Renal cortical epithelial cell (primary cell): Measurements from ENCODE around the gene DISP2. TPM values are rescaled to one million over a fixed set of nuclear protein-coding genes. Genes with fewer than 3 reads are reported as not detected.
A peak's percentile ranks its signal among the peaks of the same experiment; 100 is the strongest.

ENCODE experiments used
- DNase-seq: peaks from one replicate; pipeline ENCODE4 v3.0.0-alpha.2; 2011; ENCODE audit warnings: low read depth
- total RNA-seq: library from RNA; depleted of rRNA; stranded (reverse); fragments of >200 nt; gene quantifications from 2 replicates; pipeline ENCODE4 v1.2.3, GENCODE V29; 2014

Gene DISP2
- total RNA-seq, 1 donor from 2014 or later, result 0.25 TPM

GRCh38 chr15:40328751-40329150 is 29.3 kb upstream of the DISP2 start:
- no peak for DNase-seq

DNA sequence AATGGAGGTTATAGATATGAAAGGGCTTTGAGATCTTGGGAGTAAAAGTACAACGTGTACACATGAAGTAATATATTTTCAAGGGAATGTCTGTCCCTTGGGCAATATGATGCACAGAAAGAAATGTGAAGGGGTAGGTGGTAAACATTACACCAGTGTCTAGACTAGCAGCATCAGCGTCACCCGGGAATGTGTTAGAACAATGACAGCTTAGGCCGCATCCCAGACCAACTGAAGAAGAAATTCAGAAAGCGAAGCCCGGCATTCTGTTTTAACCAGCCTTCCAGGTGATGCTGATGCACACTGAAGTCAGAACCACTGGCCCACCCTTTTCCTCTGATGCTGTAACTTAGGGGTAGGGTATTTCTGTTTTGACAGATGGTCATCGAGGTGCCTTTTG is 28.2 kb upstream of the DISP2 start:
- DNase-seq, result no peak

DNA sequence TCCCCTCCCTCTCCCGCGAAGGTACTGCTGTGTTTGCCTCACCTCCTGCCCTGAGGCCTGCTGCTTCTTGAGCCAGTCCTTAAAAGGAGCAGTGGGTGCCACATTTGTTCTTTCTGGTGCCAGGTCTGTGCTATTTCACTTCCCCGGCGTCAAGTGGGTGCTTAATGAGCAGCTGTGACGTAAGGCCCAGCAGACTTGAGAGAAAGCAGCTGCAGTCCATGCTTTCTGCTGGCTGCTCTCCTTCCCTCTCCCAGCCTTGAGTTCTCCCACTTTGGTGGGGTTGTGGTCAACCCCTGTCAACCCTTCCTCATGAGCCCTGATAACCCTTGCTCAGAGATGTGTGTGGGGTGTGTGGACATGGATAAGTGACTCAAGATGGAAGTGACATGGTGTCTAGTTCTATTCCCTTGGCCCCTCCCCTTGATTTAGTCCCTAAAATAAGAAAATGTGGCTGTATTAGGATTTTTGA is 27.6 kb upstream of the DISP2 start:
- no peak for DNase-seq

DNA sequence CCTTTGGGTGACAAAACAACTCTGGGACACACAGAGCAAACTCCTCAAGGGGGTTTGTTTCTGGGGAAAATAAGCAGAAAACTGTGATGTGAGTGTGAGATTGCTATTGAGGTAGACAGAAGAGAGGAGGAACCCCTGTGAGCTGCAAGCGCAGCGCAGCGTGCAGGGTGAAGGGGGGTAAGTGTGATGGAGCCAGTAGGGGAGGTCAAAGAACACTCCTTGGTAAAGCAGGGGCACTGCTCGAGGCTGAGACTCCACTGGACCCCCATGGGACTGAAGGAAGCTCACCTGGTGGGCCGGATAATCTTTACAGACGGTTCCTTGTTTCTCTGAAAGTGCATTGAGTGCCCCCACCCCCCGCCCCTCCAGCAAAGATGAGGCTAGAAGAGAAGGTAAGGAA is 27.0 kb upstream of the DISP2 start:
- DNase-seq, result no peak

GRCh38 chr15:40331637-40332036 is 26.4 kb upstream of the DISP2 start:
- DNase-seq, result no peak

GRCh38 chr15:40332113-40332781 is 25.8 kb upstream of the DISP2 start:
- no peak for DNase-seq

- DNase-seq, result no peak
These were observed 24.0 kb upstream of the DISP2 start for GRCh38 chr15:40333922-40334492.

DNA sequence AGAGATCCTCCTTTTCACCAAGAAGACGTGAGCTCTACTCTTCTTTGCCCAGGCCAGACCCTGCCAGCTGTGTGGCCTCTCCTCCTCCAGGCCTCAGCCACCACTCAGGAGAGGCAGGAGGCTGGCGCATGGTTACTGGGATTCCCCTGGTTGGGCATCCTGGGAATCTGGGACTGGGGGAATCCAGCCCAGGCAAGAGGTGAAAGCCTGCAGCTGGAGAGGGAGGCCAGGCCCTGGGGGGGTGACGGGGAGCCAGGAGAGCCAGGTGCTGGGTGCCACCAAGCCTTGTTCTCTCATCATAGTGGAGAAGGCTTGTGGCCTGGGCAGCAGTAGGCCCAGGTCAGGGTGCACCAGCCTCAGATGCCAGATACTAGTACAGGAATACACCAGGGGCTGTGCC is 23.5 kb upstream of the DISP2 start:
- DNase-seq, result no peak

DNA sequence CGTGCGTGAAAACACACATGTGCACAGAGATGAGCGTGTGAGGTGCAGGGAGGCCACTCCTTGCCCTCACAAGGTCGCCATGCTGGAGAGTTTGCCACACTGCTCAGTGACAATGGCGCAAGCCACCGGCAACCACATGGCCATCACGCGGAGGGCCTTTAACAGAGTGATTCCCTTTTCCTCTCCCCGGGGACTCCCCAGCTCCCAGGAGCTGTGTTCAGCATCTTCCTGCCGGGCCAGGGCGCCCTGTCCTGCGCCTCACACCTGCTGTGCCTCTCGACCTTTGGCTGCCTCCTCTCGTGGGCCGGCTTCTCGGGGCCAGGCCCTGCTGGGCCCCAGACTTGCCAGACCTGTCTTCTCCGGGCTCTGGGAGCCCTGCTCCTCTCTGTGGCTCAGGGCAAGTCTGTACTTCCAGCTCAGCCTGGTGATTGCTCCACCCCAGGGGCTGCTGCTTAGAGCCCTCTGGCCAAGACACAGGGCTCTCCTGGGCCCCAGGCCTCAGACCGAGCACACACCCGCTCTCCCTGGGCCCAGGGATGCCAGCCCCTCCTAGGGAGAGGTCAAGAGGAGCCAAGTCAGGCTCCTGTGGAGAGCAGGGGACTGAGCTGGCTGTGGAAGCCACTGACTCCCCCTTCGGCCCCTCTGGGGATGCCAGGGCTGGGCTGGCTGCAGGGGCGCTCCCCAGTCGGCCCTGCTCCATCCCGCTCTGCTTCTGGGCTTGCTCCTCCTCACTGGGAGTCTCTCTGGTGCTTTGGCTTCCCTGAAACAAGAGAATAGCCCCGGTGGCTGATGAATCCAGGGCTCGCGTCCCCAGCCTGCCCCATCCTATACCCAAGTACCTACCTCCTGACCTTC is 22.9 kb upstream of the DISP2 start:
- DNase-seq, result no peak

- no peak for DNase-seq
These were observed 21.9 kb upstream of the DISP2 start for GRCh38 chr15:40335938-40336743.

DNA sequence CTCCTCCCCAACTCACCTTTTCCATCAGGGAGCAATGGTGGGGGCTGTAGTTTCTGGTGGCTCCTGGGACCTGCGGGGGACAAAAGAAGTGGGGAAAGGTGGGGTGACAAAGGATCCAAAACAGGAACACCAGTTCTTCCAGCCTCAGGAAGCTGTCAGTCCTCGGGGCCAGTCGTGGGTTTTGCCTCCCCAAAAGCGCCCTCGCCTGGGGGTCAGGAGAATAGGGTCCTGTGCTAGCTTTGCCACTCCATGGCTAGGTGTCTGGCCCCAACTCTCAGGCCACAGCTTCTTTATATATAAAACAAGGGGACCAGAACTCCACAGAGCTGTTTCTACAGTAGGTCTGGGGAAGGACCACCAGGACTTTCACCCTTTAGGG is 21.3 kb upstream of the DISP2 start:
- DNase-seq, result no peak

- no peak for DNase-seq
These were observed 20.4 kb upstream of the DISP2 start for GRCh38 chr15:40337597-40337996.

GRCh38 chr15:40338041-40338657 is 19.9 kb upstream of the DISP2 start:
- peak; percentile 33 for DNase-seq

GRCh38 chr15:40338921-40339620 is 18.9 kb upstream of the DISP2 start:
- peak; percentile 85 for DNase-seq

DNA sequence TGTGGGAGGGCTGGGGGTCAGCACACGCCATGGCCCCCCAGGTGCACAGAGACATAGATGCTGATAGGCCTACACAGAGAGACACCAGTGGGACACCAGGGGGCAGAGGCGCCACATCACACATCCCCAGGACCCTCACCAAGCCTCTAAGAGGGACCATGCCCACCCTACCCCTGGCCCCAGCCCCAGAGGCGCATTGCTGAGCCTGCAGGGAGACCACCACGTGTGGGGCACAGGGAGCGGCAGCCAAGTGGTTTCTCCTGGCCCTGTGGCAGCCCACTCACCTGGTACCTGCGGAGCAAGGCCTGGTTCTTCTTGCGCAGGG is 18.4 kb upstream of the DISP2 start:
- DNase-seq, result no peak

- DNase-seq, result no peak
These were observed 17.8 kb upstream of the DISP2 start for GRCh38 chr15:40340038-40340739.

- DNase-seq, result peak; percentile 76
These were observed 17.1 kb upstream of the DISP2 start, which contains the start of gene CCDC9B for GRCh38 chr15:40340740-40341400. CCDC9B (minus strand) TSS chr15:40340939; CDS start chr15:40340819, 120 bp downstream.

DNA sequence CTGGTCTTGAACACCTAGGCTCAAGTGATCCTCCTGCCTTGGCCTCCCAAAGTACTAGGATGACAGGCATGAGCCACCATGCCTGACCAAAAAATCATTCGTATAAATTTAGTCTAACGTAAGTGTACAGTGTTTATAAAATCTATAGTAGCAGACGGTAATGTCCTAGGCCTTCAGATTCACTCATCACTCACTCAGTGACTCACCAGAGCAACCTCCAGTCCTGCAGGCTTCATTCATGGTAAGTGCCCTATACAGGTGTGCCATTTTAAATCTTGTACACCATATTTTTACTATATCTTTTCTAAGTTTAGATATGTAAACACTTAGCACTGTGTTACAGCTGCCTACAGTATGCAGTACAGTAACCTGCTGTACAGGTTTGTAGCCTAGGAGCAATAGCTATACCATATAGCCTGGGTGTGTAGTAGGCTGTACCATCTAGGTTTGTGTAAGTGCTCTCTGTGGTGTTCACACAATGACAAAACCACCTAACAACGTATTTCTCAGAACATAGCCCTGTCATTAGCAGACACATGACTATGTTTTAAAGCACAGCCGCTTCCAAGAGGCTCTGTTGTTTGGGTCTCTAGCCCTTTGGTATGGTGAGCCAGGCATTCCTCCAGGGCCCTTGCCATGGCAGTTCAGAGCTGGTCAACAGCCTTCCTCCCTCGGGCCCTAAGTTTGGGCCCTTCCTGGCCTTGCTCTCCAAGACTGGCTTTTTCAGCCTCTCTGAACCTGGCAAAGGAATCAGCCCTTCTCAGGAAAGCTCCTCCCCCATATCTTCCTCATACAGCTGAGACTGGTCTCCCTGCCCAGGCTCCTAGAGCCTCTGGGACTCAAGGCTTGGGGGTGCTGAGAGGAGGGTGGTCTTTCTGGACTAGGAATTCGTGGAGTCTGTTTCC is 15.4 kb upstream of the DISP2 start:
- DNase-seq, result no peak

DNA sequence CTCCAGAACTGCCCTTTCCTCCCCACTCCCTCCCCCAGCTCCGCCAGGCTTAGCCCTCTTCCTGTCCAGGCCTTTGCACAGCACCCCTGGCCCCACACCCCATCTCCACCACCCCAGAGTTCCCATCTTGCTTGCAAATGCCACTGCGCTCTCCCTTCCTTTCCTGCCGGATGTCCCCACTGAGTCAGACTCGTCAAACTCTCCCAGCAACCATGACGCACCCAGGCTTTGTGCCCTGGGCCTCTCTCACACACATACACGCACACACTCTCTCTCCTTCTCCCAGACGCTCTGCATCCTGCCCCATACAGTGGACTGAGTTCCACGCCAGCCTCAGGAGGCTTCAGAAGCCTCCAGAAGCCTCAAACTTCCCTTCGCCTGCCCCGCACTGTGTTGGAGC is 14.5 kb upstream of the DISP2 start:
- DNase-seq, result peak; percentile 27
